ENCODE results near the gene RAB3GAP2. TPM values are rescaled to one million over a fixed set of nuclear protein-coding genes. Genes with fewer than 3 reads are reported as not detected.
"Not testable (repeated sequence)": the region's sequence is repeated elsewhere in the genome, so short reads cannot be mapped to it uniquely, and the experiment has no call there.

Gene RAB3GAP2
- total and polyA plus RNA-seq, 9 donors = 7.6 to 33.4 (median 24.3) TPM

DNA sequence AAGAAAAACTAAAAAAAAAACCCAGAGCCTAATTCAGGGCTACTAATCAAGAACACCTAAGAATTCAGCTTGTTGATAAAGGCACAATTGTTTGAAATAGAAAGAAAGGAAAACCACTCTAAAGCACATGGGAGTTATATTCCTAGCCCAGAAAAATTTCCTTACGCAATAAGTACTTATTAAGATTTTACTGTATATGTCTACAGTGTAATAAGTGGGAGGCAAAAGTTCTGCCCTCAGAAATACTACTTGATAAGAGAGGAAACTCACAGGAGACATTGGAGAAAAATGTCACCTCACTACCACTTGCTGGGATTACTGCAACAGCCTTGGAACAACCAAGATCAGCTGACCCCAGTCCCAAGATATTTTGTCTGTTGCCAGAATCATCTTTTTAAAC lies 112.2 kb downstream of the RAB3GAP2 start:
- Histone ChIP-seq H3K27ac (no peak overlapping the region), H3K4me1 (ENCODE audit: insufficient read depth) (no peaks in the 10 kb centered on the region), H3K4me3 (no peak overlapping the region), H3K27me3 (no peaks in the 10 kb centered on the region), H3K9me3 (no peaks in the 10 kb centered on the region), H3K36me3 (no peaks in the 10 kb centered on the region)
- TF ChIP-seq EP300 (IDR thresholded peaks at IDR 0.05) (no peak), POLR2A (IDR thresholded peaks at IDR 0.05) (no peak)
- 94 to 100% (median 97%) methylated on average over 1 of the region's 1 CpG for WGBS, 3 donors
- DNase-seq = no peak
- intact Hi-C loops (cut with DNase I) = no loop called here

DNA sequence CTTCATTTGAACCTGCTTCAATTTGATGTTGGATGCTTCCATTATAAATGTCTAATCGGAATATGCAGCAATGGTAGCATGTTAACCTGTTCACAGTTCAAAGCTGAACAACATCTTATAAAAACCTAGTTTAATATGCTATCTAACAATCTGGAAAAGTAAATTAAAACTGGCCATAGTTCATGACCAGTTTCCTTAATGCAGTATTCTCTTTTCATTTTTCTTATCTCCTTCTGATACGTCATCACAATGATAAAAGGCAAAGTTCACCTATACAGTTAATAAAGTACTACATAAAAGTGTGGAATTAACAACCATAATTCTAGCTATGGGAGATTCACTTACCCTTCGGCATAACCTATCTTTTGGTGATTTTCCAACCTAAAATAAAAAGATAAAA lies 113.2 kb downstream of the RAB3GAP2 start:
- WGBS, 3 donors = 90 to 97% (median 91%) methylated on average over 3 of the region's 3 CpGs
- intact Hi-C loops (cut with DNase I) = no loop called here

DNA sequence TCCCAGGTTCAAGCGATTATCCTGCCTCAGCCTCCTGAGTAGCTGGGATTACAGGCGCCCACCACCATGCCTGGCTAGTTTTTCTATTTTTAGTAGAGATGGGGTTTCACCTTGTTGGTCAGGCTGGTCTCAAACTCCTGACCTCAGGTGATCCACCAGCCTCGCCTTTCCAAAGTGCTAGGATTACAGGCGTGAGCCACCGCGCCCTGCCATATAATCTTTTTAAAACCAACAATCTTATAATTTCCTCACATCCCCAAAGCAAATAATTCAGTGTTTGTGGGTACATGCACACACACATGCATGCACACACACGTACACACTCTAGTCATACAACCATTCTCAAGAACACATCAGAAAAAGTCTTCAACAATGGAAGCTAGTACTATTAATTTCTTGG lies 113.7 kb downstream of the RAB3GAP2 start:
- H3K36me3 ChIP-seq; H3K4me3 ChIP-seq; H3K9me3 ChIP-seq; H3K27me3 ChIP-seq; intact Hi-C loops (cut with DNase I); H3K4me1 ChIP-seq (ENCODE audit: insufficient read depth); DNase-seq; H3K27ac ChIP-seq: not testable (repeated sequence)
- WGBS, 3 donors = 98 to 99% (median 98%) methylated on average over 7 of the region's 7 CpGs

More for the DNA sequence above, 113.2 kb downstream of the RAB3GAP2 start:
- Histone ChIP-seq H3K4me3 (no peak overlapping the region), H3K27me3 (no peaks in the 10 kb centered on the region), H3K9me3 (no peaks in the 10 kb centered on the region), H3K4me1 (ENCODE audit: insufficient read depth) (no peaks in the 10 kb centered on the region), H3K27ac (no peak overlapping the region), H3K36me3 (no peaks in the 10 kb centered on the region)
- no peak for DNase-seq
- no peak for TF ChIP-seq EP300 (IDR thresholded peaks at IDR 0.05)
- TF ChIP-seq, protein P1, sequence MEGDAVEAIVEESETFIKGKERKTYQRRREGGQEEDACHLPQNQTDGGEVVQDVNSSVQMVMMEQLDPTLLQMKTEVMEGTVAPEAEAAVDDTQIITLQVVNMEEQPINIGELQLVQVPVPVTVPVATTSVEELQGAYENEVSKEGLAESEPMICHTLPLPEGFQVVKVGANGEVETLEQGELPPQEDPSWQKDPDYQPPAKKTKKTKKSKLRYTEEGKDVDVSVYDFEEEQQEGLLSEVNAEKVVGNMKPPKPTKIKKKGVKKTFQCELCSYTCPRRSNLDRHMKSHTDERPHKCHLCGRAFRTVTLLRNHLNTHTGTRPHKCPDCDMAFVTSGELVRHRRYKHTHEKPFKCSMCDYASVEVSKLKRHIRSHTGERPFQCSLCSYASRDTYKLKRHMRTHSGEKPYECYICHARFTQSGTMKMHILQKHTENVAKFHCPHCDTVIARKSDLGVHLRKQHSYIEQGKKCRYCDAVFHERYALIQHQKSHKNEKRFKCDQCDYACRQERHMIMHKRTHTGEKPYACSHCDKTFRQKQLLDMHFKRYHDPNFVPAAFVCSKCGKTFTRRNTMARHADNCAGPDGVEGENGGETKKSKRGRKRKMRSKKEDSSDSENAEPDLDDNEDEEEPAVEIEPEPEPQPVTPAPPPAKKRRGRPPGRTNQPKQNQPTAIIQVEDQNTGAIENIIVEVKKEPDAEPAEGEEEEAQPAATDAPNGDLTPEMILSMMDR (IDR thresholded peaks at IDR 0.05) = no peak

DNA sequence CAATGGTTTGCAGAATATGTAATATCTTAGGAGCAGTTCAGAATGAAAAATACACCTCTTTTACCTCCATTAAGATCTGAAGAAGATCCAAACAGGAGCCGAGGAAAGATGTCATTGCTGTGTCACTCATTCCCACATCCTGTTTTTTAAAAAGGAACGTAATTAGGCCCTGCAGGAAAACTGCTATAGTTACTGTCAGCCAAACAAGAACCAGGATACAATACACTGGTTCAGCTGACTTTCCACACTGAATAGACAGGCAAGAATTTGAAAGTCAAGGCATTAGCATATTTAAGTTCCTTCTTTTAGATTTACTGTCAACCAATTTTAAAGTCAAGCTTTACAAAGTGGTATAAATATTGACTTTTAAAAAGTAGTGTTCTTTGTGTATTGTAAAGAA lies 114.5 kb downstream of the RAB3GAP2 start:
- no peaks in the 10 kb centered on the region for H3K36me3 ChIP-seq
- no peaks in the 10 kb centered on the region for H3K27me3 ChIP-seq

DNA sequence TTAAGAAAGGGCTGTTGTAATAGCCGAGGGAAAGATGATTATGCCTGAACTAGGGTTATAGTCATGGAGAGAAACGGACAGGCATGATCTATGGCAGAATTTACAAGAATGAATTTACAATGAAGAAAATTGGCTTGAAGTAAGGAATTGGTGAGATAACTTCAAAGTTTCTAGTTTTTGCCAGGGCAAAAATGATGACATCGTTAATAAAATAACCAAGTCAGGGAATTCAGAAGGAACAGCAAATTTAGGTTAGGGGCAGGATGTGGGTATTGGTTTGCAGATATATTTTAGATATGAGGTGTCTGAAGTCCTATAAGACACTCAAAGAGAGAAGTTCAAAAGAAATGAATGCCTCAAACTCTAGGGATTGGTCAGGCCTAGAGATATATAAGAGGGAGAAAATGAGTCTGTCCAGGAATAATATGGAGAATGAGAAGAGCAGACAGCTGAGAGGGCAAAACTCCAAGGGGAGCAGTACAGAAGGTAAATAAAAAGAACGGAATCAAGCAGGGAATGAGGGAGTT lies 115.6 kb downstream of the RAB3GAP2 start:
- H3K27me3 ChIP-seq = no peaks in the 10 kb centered on the region
- no peaks in the 10 kb centered on the region for H3K9me3 ChIP-seq
- WGBS, 3 donors = 94 to 96% (median 94%) methylated on average over 4 of the region's 4 CpGs
- no peak overlapping the region for H3K27ac ChIP-seq
- no peak for TF ChIP-seq EP300 (IDR thresholded peaks at IDR 0.05)
- TF ChIP-seq, protein P1 (IDR thresholded peaks at IDR 0.05) = no peak
- TF ChIP-seq POLR2A (IDR thresholded peaks at IDR 0.05) = no peak
- intact Hi-C loops (cut with DNase I) = no loop called here
- H3K36me3 ChIP-seq = no peaks in the 10 kb centered on the region
- H3K4me1 ChIP-seq (ENCODE audit: insufficient read depth) = no peaks in the 10 kb centered on the region
- H3K4me3 ChIP-seq = no peak overlapping the region
- DNase-seq = no peak

More for the DNA sequence above, 114.5 kb downstream of the RAB3GAP2 start:
- WGBS, 3 donors = 81 to 88% (median 83%) methylated on average over 2 of the region's 2 CpGs
- Histone ChIP-seq H3K9me3 (no peaks in the 10 kb centered on the region), H3K4me1 (ENCODE audit: insufficient read depth) (no peaks in the 10 kb centered on the region), H3K27ac (no peak overlapping the region), H3K4me3 (no peak overlapping the region)
- no peak for DNase-seq
- TF ChIP-seq POLR2A (IDR thresholded peaks at IDR 0.05) (no peak), EP300 (IDR thresholded peaks at IDR 0.05) (no peak)
- TF ChIP-seq, protein P1 (IDR thresholded peaks at IDR 0.05) = no peak
- intact Hi-C loops (cut with DNase I) = no loop called here

Measured in ovary (tissue), 9 donors.